Loucy (cell line): ENCODE measurements around the gene LUZP4.

ENCODE experiments used
- CTCF ChIP-seq: fragments of 200-600 bp; sonication (generic); conservative IDR thresholded peaks from 2 replicates; pipeline ENCODE4 v1.5.1; 2014; ENCODE audit warnings: mild to moderate bottlenecking, antibody characterized with exemption, low read length
- EZH2phosphoT487 ChIP-seq: fragments of 200-600 bp; IDR thresholded peaks from 2 replicates; pipeline ENCODE4 v1.6.1; 2018; ENCODE audit warnings: antibody characterized with exemption, mild to moderate bottlenecking, moderate library complexity, borderline replicate concordance

GRCh38 chrX:115257711-115258110, 31.8 kb upstream of the LUZP4 start:
- TF ChIP-seq CTCF (no peak), EZH2phosphoT487 (no peak)
